GM23248 (cell line): ENCODE results near the gene FAM20C. TPM values are rescaled to one million over a fixed set of nuclear protein-coding genes. Genes with fewer than 3 reads are reported as not detected.

Experiments
- DNase-seq: peaks from one replicate; pipeline ENCODE4 v3.0.0-alpha.2; 2015
- H2AFZ ChIP-seq: fragments of 200-600 bp; sonication (generic); 2 replicates; pipeline ENCODE4 v1.6.1; 2016; ENCODE audit warnings: antibody characterized with exemption
- H3F3A ChIP-seq: fragments of 200-600 bp; sonication (generic); 2 replicates; pipeline ENCODE4 v1.6.1; 2016; ENCODE audit warnings: mild to moderate bottlenecking, antibody characterized with exemption, mixed run types; ENCODE audit not compliant: insufficient read depth
- H3K27ac ChIP-seq: fragments of 200-600 bp; sonication (generic); 2 replicates; pipeline ENCODE4 v1.5.1; 2016; ENCODE audit warnings: mild to moderate bottlenecking
- H3K27me3 ChIP-seq: fragments of 200-600 bp; sonication (generic); replicated peaks from 2 replicates; pipeline ENCODE4 v1.6.1; 2016; ENCODE audit warnings: mild to moderate bottlenecking; ENCODE audit not compliant: insufficient read depth
- H3K36me3 ChIP-seq: fragments of 200-600 bp; sonication (generic); 2 replicates; pipeline ENCODE4 v1.6.1; 2016; ENCODE audit warnings: low read depth, mild to moderate bottlenecking
- H3K4me1 ChIP-seq: fragments of 200-600 bp; sonication (generic); 2 replicates; pipeline ENCODE4 v1.6.1; 2016; ENCODE audit warnings: mild to moderate bottlenecking; ENCODE audit not compliant: insufficient read depth
- H3K4me2 ChIP-seq: fragments of 200-600 bp; sonication (generic); one replicate; pipeline ENCODE4 v1.6.1; 2016; ENCODE audit warnings: mild to moderate bottlenecking; ENCODE audit not compliant: unreplicated experiment
- H3K4me3 ChIP-seq: fragments of 200-600 bp; sonication (generic); 2 replicates; pipeline ENCODE4 v1.5.1; 2016; ENCODE audit warnings: mild to moderate bottlenecking
- H3K79me2 ChIP-seq: fragments of 200-600 bp; sonication (generic); 2 replicates; pipeline ENCODE4 v1.6.1; 2016; ENCODE audit warnings: mild to moderate bottlenecking; ENCODE audit not compliant: insufficient read depth
- H3K9ac ChIP-seq: fragments of 200-600 bp; sonication (generic); 2 replicates; pipeline ENCODE4 v1.6.1; 2016; ENCODE audit warnings: mild to moderate bottlenecking
- H3K9me2 ChIP-seq: fragments of 200-600 bp; sonication (generic); 2 replicates; pipeline ENCODE4 v1.6.1; 2016; ENCODE audit warnings: mixed run types, mild to moderate bottlenecking, moderate library complexity; ENCODE audit not compliant: insufficient read depth
- H3K9me3 ChIP-seq: fragments of 200-600 bp; sonication (generic); one replicate; pipeline ENCODE4 v1.6.1; 2017; ENCODE audit warnings: low read depth
- H4K20me1 ChIP-seq: fragments of 200-600 bp; sonication (generic); 2 replicates; pipeline ENCODE4 v1.6.0; 2016; ENCODE audit not compliant: insufficient read depth
- EZH2 ChIP-seq: fragments of 200-600 bp; sonication (generic); IDR thresholded peaks from 2 replicates; pipeline ENCODE4 v1.6.1; 2018; ENCODE audit warnings: antibody characterized with exemption, mild to moderate bottlenecking; ENCODE audit not compliant: insufficient read depth, poor library complexity, severe bottlenecking
- EZH2phosphoT487 ChIP-seq: fragments of 200-600 bp; sonication (generic); IDR thresholded peaks from 2 replicates; pipeline ENCODE4 v1.6.1; 2018; ENCODE audit warnings: antibody characterized with exemption, moderate library complexity, mild to moderate bottlenecking, low read depth; ENCODE audit not compliant: insufficient read depth
- WGBS, 2 experiments: methylation state at CpG; one replicate each; pipeline ENCODE4 v1.1.6; 2015 to 2017; ENCODE audit warnings: low lambda C conversion rate in 2 of 2, low coverage in 1 of 2; ENCODE audit errors: missing lambda C conversion rate in 2 of 2; 5-methylcytosine and 5-hydroxymethylcytosine counted together
- in situ Hi-C: fragments of 300-500 bp; cut with MboI; formaldehyde crosslinking; loops from 2 replicates; pipeline ENCODE4 v1.15.0; 2020
- polyA plus RNA-seq: library from polyadenylated mRNA; unstranded; fragments of >200 nt; fragmentation: Nextera tagmentation; extraction: Ambion mirVana; gene quantifications from 2 replicates; pipeline ENCODE4 v1.2.1, GENCODE V29; 2016
- total RNA-seq: library from RNA; depleted of rRNA; stranded (reverse); fragments of >200 nt; shearing (Covaris generic); gene quantifications from 2 replicates; pipeline ENCODE4 v1.2.3, GENCODE V29; 2014

The FAM20C gene
- total and polyA plus RNA-seq, 2 experiments from 2014 or later: 13.5 to 63.8 TPM

DNA sequence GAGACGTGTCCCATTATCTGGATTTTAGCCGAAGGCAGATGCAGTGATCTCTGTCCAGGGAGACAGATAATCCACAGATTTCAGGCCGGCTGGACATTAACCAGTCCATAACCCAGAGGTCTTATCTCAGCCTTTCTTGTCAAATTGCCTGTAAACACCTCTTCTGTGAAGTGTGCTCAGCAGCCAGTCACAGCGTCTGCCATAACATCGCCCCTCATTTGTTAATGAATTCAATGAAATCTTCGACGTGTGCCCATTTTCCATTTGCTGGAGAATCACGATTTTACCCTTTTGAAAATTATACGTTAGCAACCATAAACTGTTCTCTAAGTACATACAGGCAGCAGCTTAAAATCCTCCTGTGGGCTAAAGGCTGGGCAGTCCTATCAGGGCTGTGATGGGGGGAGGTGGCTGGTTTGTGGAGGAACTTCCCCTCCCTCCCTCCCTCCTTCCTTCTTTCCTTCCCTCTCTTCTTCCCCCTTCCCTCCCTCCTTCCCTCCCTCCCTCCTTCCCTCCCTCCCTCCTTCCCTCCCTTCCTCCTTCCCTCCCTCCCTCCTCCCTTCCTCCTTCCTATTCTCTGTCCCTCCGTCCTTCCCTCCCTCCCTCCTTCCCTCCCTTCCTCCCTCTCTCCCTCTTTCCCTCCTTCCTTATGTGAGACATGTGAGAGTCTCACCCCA is 26.6 kb upstream of the FAM20C start:
- Histone ChIP-seq H3K4me3 (no peak overlapping the region), H3K4me2 (no peak overlapping the region), H3K36me3 (no peaks in the 10 kb centered on the region), H3K9ac (no peak overlapping the region), H3K79me2 (no peaks in the 10 kb centered on the region), H3K27me3 (peaks cover 22% of the 10 kb centered on the region), H3K4me1 (no peaks in the 10 kb centered on the region), H3K9me2 (no peaks in the 10 kb centered on the region), H3F3A (no peaks in the 10 kb centered on the region), H3K9me3 (no peaks in the 10 kb centered on the region), H2AFZ (no peak overlapping the region), H3K27ac (no peak overlapping the region), H4K20me1 (no peaks in the 10 kb centered on the region)
- DNase-seq: no peak
- TF ChIP-seq EZH2phosphoT487 (no peak), EZH2 (no peak)
- in situ Hi-C loops: no loop called here
- 39 to 42% methylated on average over 10 of the region's 10 CpGs for WGBS, 2 experiments

- no peak overlapping the region for H2AFZ ChIP-seq
- H3K4me2 ChIP-seq: no peak overlapping the region
- no peak overlapping the region for H3K27ac ChIP-seq
- 68 to 69% methylated on average over 16 to 17 of the region's 18 CpGs for WGBS, 2 experiments
- no peak overlapping the region for H3K4me3 ChIP-seq
- H3K27me3 ChIP-seq: peaks cover 22% of the 10 kb centered on the region
- no peaks in the 10 kb centered on the region for H3K79me2 ChIP-seq
- H3F3A ChIP-seq: no peaks in the 10 kb centered on the region
- no peaks in the 10 kb centered on the region for H3K9me3 ChIP-seq
- no peaks in the 10 kb centered on the region for H3K36me3 ChIP-seq
- H3K4me1 ChIP-seq: no peaks in the 10 kb centered on the region
- H4K20me1 ChIP-seq: no peaks in the 10 kb centered on the region
- TF ChIP-seq EZH2: no peak
- no peak for DNase-seq
- in situ Hi-C loops: no loop called here
- H3K9ac ChIP-seq: no peak overlapping the region
- H3K9me2 ChIP-seq: no peaks in the 10 kb centered on the region
Observed at GRCh38 chr7:166338-167060, 25.9 kb upstream of the FAM20C start.

GRCh38 chr7:167090-167855 is 25.1 kb upstream of the FAM20C start:
- Histone ChIP-seq H3K9me2 (no peaks in the 10 kb centered on the region), H3K4me1 (no peaks in the 10 kb centered on the region), H3K36me3 (no peaks in the 10 kb centered on the region), H2AFZ (no peak overlapping the region), H3K9me3 (no peaks in the 10 kb centered on the region), H3K27me3 (peaks cover 22% of the 10 kb centered on the region), H3K9ac (no peak overlapping the region), H3K79me2 (no peaks in the 10 kb centered on the region), H4K20me1 (no peaks in the 10 kb centered on the region), H3K4me3 (no peak overlapping the region), H3K27ac (no peak overlapping the region), H3F3A (no peaks in the 10 kb centered on the region), H3K4me2 (no peak overlapping the region)
- in situ Hi-C loops: no loop called here
- 74 to 83% methylated on average over 24 to 25 of the region's 25 CpGs for WGBS, 2 experiments
- no peak for DNase-seq
- no peak for TF ChIP-seq EZH2phosphoT487
- TF ChIP-seq EZH2: no peak

- no peak overlapping the region for H3K4me3 ChIP-seq
- no peaks in the 10 kb centered on the region for H3K36me3 ChIP-seq
- H3F3A ChIP-seq: no peaks in the 10 kb centered on the region
- H3K9me2 ChIP-seq: no peaks in the 10 kb centered on the region
- H3K9ac ChIP-seq: no peak overlapping the region
- no peaks in the 10 kb centered on the region for H3K4me1 ChIP-seq
- no peak overlapping the region for H3K4me2 ChIP-seq
- no peak for TF ChIP-seq EZH2
- no peak for TF ChIP-seq EZH2phosphoT487
- peaks cover 22% of the 10 kb centered on the region for H3K27me3 ChIP-seq
- H3K27ac ChIP-seq: no peak overlapping the region
- 73 to 79% methylated on average over 25 to 31 of the region's 31 CpGs for WGBS, 2 experiments
- in situ Hi-C loops: no loop called here
- H4K20me1 ChIP-seq: no peaks in the 10 kb centered on the region
- no peaks in the 10 kb centered on the region for H3K79me2 ChIP-seq
- no peak for DNase-seq
- no peak overlapping the region for H2AFZ ChIP-seq
- H3K9me3 ChIP-seq: no peaks in the 10 kb centered on the region
Observed at GRCh38 chr7:167976-168791, 24.2 kb upstream of the FAM20C start.
